ENCODE measurements around the gene ZBTB9.

The ZBTB9 gene

DNA sequence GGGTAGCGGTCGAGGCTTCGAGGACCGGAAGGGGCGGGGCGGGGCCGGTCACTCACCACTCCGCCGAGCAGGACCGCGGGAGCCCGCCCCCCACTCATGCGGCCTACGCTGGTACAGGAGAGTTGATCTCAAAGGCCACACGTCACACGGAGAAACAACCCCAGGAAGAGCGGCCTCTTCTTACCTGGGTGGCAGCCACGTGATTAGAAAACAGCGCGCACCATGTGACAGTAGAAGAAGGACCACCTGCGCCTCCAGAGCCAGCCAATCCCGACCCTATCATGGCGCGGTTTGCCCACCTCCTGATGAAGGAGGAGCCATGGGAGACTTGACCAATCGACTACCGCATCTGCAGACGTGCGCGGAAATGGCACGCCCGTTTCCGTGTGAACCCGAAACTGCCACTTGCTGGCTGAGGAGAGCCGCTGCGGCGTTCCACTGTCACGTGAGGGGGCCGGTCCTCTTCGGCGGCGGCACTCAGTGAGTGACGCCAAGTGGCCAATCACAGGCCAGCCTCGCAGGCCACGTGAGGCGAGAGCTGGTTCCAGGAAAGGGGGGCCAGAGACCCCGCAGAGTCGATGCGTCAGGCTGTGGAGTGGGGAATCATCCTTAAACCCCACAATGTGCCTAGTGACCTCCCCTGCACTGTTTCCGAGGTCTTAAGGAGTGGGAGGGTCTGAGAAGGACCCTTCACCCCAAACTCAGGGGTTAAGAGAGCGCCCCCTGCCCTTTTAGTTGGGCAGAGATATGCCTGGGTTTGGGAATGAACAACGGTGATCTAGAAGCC is 36.3 kb upstream of the ZBTB9 start, which contains the start of gene CUTA:
Gene CUTA (minus strand): TSS at position 205 of the 787 bp plus-strand sequence. CDS start 107 bp downstream, at position 98.
- DNase-seq: peak; percentile 100
- peak within 1 kb of the TSS; percentile 86 for H3K4me3 ChIP-seq (ENCODE audit: low read depth, low read length)

DNA sequence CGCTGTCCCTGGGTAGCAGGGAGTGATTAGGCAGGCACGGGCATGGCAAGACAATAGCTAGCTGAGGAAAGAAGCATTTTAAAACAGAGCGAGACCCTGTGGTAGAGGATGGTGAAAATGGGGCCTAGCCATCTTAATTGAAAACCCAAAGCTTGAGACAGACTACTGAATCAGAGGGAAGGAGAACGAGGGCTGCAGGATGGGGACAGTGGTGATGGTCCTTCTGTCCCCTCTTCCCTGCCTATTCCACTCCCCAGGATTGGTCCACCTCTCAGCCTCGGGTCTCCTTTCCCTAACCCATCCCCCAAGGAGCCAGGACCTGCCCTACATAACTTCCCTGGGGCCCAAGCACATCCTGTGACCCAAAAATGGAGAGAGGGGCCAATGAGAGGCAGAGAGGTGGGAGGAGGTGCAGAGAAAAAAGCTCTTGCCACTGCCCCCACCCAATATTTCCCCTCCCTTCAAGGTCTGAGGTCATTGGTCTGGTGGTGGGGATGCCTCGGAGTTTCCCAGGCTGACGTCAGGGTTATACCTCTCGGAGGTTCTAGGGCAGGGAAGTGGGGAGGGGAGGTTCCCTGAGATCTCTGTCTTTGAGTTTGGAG is 35.6 kb upstream of the ZBTB9 start:
- Histone ChIP-seq H3K27ac (peak overlapping the region; percentile 80), H3K27me3 (replicated peaks) (no peaks in the 10 kb centered on the region), H3K36me3 (replicated peaks) (peaks cover 19% of the 10 kb centered on the region), H3K4me3 (ENCODE audit: low read depth, low read length) (peak overlapping the region; percentile 41)
- in situ Hi-C loops (cut with HindIII; ENCODE audit: low pct_ligation_motif_present, low sequenced_read_pairs): no loop called here
- TF ChIP-seq, protein P1, sequence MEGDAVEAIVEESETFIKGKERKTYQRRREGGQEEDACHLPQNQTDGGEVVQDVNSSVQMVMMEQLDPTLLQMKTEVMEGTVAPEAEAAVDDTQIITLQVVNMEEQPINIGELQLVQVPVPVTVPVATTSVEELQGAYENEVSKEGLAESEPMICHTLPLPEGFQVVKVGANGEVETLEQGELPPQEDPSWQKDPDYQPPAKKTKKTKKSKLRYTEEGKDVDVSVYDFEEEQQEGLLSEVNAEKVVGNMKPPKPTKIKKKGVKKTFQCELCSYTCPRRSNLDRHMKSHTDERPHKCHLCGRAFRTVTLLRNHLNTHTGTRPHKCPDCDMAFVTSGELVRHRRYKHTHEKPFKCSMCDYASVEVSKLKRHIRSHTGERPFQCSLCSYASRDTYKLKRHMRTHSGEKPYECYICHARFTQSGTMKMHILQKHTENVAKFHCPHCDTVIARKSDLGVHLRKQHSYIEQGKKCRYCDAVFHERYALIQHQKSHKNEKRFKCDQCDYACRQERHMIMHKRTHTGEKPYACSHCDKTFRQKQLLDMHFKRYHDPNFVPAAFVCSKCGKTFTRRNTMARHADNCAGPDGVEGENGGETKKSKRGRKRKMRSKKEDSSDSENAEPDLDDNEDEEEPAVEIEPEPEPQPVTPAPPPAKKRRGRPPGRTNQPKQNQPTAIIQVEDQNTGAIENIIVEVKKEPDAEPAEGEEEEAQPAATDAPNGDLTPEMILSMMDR (IDR thresholded peaks at IDR 0.05; ENCODE audit: low read depth, low read length, missing control alignments): no peak
- DNase-seq: peak; percentile 47

More for the DNA sequence above, 36.3 kb upstream of the ZBTB9 start, which contains the start of gene CUTA:
- TF ChIP-seq, protein P1 (IDR thresholded peaks at IDR 0.05; ENCODE audit: low read depth, low read length, missing control alignments): peak; percentile 25
- in situ Hi-C loops (cut with HindIII; ENCODE audit: low pct_ligation_motif_present, low sequenced_read_pairs): no loop called here
- Histone ChIP-seq H3K27ac (peak within 1 kb of the TSS; percentile 95), H3K36me3 (replicated peaks) (peaks cover 26% of the 10 kb centered on the region), H3K27me3 (replicated peaks) (no peaks in the 10 kb centered on the region)

DNA sequence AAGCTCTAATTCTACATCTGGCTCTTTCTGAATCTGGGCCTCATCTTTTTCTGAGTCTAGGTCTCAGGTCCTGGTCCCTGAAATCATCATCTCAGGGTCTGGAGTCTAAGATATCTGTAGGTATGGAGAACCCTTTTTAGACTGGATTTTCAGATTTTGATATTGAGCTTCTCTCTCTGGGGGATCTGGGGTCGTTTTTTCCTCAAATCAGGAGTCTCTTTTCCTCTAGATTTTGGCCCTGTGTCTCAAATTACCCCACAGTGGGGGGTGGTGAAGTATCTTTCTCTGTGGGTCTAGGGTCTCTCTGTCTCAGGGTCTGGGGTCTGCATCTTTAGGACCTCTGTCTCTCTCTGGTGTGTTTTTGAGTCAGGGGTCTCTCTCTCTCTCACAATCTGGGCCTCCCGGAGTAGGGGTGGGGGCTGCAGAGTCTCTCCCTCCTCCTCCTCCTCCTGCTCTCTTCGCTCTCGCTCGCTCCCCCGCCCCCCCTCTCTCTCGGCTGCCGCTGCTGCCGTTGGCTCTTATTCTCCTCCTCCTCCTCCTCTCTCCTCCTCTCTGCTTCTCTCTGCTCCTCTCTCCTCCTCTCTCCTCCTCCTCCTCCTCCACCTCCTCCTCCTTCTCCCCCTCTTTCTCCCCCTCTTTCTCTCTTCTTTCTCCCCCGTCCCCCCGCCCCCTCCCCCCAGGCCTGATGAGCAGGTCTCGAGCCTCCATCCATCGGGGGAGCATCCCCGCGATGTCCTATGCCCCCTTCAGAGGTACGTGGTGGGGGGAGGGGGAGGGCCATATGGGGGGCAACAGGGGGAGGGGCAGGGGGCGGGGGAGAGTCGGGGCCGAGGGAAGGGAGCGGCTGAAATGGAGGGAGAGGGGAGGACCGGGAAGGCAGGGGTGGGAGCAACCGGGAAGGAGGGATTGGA is 34.5 kb upstream of the ZBTB9 start, which contains the start of gene SYNGAP1:
Gene SYNGAP1 (plus strand): TSS at position 486 of the 911 bp plus-strand sequence. CDS start 200 bp downstream, at position 686.
- H3K27ac ChIP-seq: peak within 1 kb of the TSS; percentile 80
- H3K36me3 ChIP-seq (replicated peaks): peaks cover 11% of the 10 kb centered on the region
- TF ChIP-seq, protein P1 (IDR thresholded peaks at IDR 0.05; ENCODE audit: low read depth, low read length, missing control alignments): no peak
- H3K4me3 ChIP-seq (ENCODE audit: low read depth, low read length): peak within 1 kb of the TSS; percentile 41
- no peaks in the 10 kb centered on the region for H3K27me3 ChIP-seq (replicated peaks)
- in situ Hi-C loops (cut with HindIII; ENCODE audit: low pct_ligation_motif_present, low sequenced_read_pairs): no loop called here
- DNase-seq: peak; percentile 35

DNA sequence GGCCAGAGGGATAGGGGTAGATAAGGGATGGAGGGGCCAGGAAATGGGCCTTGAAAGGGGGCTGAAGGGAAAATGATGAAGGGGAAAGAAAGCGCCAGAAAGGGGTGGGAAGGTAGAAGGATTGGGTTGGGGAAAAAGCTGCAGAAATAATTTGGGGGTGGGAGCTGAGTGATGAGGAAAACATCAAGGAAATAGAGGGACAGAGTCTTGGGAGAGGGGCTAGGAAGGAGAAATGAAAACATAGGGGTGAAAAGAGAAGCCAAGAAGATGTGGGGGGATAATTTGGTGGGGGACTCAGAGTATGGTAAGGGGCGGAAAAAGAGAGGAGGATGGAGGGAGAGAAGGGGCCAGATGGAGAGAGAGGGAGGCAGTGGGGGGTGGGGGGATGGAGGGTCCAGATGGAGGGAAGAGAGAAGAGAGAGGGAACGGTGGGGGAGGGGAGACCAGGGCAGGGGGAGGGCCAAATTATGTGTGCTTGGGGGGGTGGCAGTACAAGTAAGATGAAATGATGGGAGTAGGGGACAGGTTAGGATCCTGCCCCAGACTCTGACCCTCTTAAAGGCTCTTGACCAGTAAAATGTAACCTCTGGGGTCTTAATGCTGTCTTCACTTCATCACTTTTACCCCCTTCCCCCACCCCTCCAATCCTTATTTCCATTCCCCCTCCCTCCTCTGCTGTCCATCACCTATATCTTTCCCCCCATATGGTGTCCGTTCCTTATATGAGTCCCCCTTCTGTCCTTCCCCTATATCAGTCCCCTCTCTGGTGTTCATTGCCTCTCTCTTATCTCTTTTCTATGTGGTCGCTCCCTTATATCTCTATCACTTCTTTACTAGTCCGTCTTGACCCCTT is 33.7 kb upstream of the ZBTB9 start:
- DNase-seq: no peak
- in situ Hi-C loops (cut with HindIII; ENCODE audit: low pct_ligation_motif_present, low sequenced_read_pairs): no loop called here
- Histone ChIP-seq H3K4me3 (ENCODE audit: low read depth, low read length) (peak overlapping the region; percentile 41), H3K36me3 (replicated peaks) (peaks cover 4% of the 10 kb centered on the region), H3K27me3 (replicated peaks) (no peaks in the 10 kb centered on the region), H3K27ac (no peak overlapping the region)
- TF ChIP-seq, protein P1 (IDR thresholded peaks at IDR 0.05; ENCODE audit: low read depth, low read length, missing control alignments): no peak

DNA sequence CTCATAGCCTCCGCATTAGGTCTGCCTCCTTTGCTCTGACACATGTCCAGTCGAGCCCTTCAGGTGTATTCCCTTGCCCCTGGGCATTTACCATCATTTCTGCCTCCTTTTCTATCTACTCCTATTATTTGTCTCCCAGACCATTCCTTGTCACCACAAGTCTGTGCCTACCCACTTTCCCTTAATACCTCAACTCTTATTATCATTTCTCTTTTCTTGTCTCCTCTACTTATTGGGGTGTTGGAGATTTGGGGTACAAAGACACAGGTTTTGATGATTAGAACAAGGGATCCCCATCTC is 33.1 kb upstream of the ZBTB9 start:
- TF ChIP-seq, protein P1 (IDR thresholded peaks at IDR 0.05; ENCODE audit: low read depth, low read length, missing control alignments): no peak
- in situ Hi-C loops (cut with HindIII; ENCODE audit: low pct_ligation_motif_present, low sequenced_read_pairs): no loop called here
- no peaks in the 10 kb centered on the region for H3K36me3 ChIP-seq (replicated peaks)
- H3K4me3 ChIP-seq (ENCODE audit: low read depth, low read length): no peak overlapping the region
- no peaks in the 10 kb centered on the region for H3K27me3 ChIP-seq (replicated peaks)
- H3K27ac ChIP-seq: no peak overlapping the region
- no peak for DNase-seq

Measured in brain microvascular endothelial cell (primary cell).